ENCODE data around the gene SMYD1.

Gene SMYD1

GRCh38 chr2:88095022-88095421 is 27.4 kb downstream of the SMYD1 start:
- TF ChIP-seq CTCF (IDR thresholded peaks at IDR 0.05), result no peak
- Histone ChIP-seq H3K79me2 (no peaks in the 10 kb centered on the region), H3K4me1 (no peaks in the 10 kb centered on the region), H2AFZ (no peak overlapping the region), H3K36me3 (ENCODE audit: control insufficient read depth, insufficient read depth, low read length) (no peaks in the 10 kb centered on the region), H3K27ac (no peak overlapping the region), H3K4me2 (ENCODE audit: low read length) (no peak overlapping the region), H3K4me3 (ENCODE audit: low read depth, low read length) (no peak overlapping the region), H3K9me3 (ENCODE audit: control insufficient read depth, low read length) (no peaks in the 10 kb centered on the region), H3K27me3 (ENCODE audit: control insufficient read depth, insufficient read depth, low read length) (no peaks in the 10 kb centered on the region), H3K9ac (no peak overlapping the region)

GRCh38 chr2:88096708-88097107 is 29.1 kb downstream of the SMYD1 start:
- no peaks in the 10 kb centered on the region for H3K4me1 ChIP-seq
- H3K36me3 ChIP-seq (ENCODE audit: control insufficient read depth, insufficient read depth, low read length), result no peaks in the 10 kb centered on the region
- no peak overlapping the region for H3K27ac ChIP-seq
- H3K27me3 ChIP-seq (ENCODE audit: control insufficient read depth, insufficient read depth, low read length), result no peaks in the 10 kb centered on the region
- no peak overlapping the region for H3K9ac ChIP-seq
- no peak overlapping the region for H3K4me2 ChIP-seq (ENCODE audit: low read length)
- no peak overlapping the region for H3K4me3 ChIP-seq (ENCODE audit: low read depth, low read length)
- H2AFZ ChIP-seq, result no peak overlapping the region
- TF ChIP-seq CTCF (IDR thresholded peaks at IDR 0.05), result no peak
- no peaks in the 10 kb centered on the region for H3K9me3 ChIP-seq (ENCODE audit: control insufficient read depth, low read length)
- no peaks in the 10 kb centered on the region for H3K79me2 ChIP-seq

GRCh38 chr2:88097192-88097591 is 29.6 kb downstream of the SMYD1 start:
- TF ChIP-seq CTCF (IDR thresholded peaks at IDR 0.05), result no peak

GRCh38 chr2:88097891-88098557 is 30.4 kb downstream of the SMYD1 start:
- Histone ChIP-seq H3K36me3 (ENCODE audit: control insufficient read depth, insufficient read depth, low read length) (no peaks in the 10 kb centered on the region), H2AFZ (no peak overlapping the region), H3K9me3 (ENCODE audit: control insufficient read depth, low read length) (no peaks in the 10 kb centered on the region), H3K4me3 (ENCODE audit: low read depth, low read length) (no peak overlapping the region), H3K27ac (no peak overlapping the region), H3K4me1 (no peaks in the 10 kb centered on the region), H3K9ac (no peak overlapping the region), H3K4me2 (ENCODE audit: low read length) (no peak overlapping the region), H3K79me2 (no peaks in the 10 kb centered on the region), H3K27me3 (ENCODE audit: control insufficient read depth, insufficient read depth, low read length) (no peaks in the 10 kb centered on the region)
- no peak for TF ChIP-seq CTCF (IDR thresholded peaks at IDR 0.05)

More at GRCh38 chr2:88097192-88097591, 29.6 kb downstream of the SMYD1 start:
- Histone ChIP-seq H3K4me1 (no peaks in the 10 kb centered on the region), H3K9me3 (ENCODE audit: control insufficient read depth, low read length) (no peaks in the 10 kb centered on the region), H3K36me3 (ENCODE audit: control insufficient read depth, insufficient read depth, low read length) (no peaks in the 10 kb centered on the region), H3K4me3 (ENCODE audit: low read depth, low read length) (no peak overlapping the region), H3K4me2 (ENCODE audit: low read length) (no peak overlapping the region), H3K9ac (no peak overlapping the region), H3K79me2 (no peaks in the 10 kb centered on the region), H3K27me3 (ENCODE audit: control insufficient read depth, insufficient read depth, low read length) (no peaks in the 10 kb centered on the region), H3K27ac (no peak overlapping the region), H2AFZ (no peak overlapping the region)

GRCh38 chr2:88098558-88098900 is 30.9 kb downstream of the SMYD1 start:
- Histone ChIP-seq H3K36me3 (ENCODE audit: control insufficient read depth, insufficient read depth, low read length) (no peaks in the 10 kb centered on the region), H3K27me3 (ENCODE audit: control insufficient read depth, insufficient read depth, low read length) (no peaks in the 10 kb centered on the region), H3K79me2 (no peaks in the 10 kb centered on the region), H3K9ac (no peak overlapping the region), H3K4me1 (no peaks in the 10 kb centered on the region), H3K4me2 (ENCODE audit: low read length) (no peak overlapping the region), H3K4me3 (ENCODE audit: low read depth, low read length) (no peak overlapping the region), H2AFZ (no peak overlapping the region), H3K27ac (no peak overlapping the region), H3K9me3 (ENCODE audit: control insufficient read depth, low read length) (no peaks in the 10 kb centered on the region)
- no peak for TF ChIP-seq CTCF (IDR thresholded peaks at IDR 0.05)

Measured in parathyroid adenoma (tissue), 2 donors.